ENCODE results near the gene KCNT1.

GRCh38 chr9:135684691-135685090, 17.3 kb upstream of the KCNT1 start:
- TF ChIP-seq, protein P1, sequence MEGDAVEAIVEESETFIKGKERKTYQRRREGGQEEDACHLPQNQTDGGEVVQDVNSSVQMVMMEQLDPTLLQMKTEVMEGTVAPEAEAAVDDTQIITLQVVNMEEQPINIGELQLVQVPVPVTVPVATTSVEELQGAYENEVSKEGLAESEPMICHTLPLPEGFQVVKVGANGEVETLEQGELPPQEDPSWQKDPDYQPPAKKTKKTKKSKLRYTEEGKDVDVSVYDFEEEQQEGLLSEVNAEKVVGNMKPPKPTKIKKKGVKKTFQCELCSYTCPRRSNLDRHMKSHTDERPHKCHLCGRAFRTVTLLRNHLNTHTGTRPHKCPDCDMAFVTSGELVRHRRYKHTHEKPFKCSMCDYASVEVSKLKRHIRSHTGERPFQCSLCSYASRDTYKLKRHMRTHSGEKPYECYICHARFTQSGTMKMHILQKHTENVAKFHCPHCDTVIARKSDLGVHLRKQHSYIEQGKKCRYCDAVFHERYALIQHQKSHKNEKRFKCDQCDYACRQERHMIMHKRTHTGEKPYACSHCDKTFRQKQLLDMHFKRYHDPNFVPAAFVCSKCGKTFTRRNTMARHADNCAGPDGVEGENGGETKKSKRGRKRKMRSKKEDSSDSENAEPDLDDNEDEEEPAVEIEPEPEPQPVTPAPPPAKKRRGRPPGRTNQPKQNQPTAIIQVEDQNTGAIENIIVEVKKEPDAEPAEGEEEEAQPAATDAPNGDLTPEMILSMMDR (IDR thresholded peaks at IDR 0.05; ENCODE audit: insufficient read depth, low read depth, low read length) = no peak
- TF ChIP-seq EZH2 (IDR thresholded peaks at IDR 0.05; ENCODE audit: insufficient read depth, low read length) = no peak
